ENCODE measurements around the gene ZEB2. TPM values are rescaled to one million over a fixed set of nuclear protein-coding genes. Genes with fewer than 3 reads are reported as not detected.
A peak's percentile ranks its signal among the peaks of the same experiment; 100 is the strongest.

The ZEB2 gene
- total and polyA plus RNA-seq, 2 donors, result 15.3 to 16.1 TPM

GRCh38 chr2:144516981-144517865, 2.7 kb downstream of the ZEB2 start:
- WGBS, result under 1% methylated on average over 83 of the region's 83 CpGs
- Histone ChIP-seq H3K27ac (ENCODE audit: low read depth in 1 of 2, low read length in 1 of 2) (peak overlapping the region; percentile 83 to 84), H3K4me3 (ENCODE audit: low read length in 2 of 2) (peak overlapping the region; percentile 60 to 61), H3K9me3 (ENCODE audit: control insufficient read depth in 2 of 2, insufficient read depth in 1 of 2, low read length in 1 of 2) (no peaks in the 10 kb centered on the region), H3K36me3 (ENCODE audit: control insufficient read depth in 2 of 2, insufficient read depth in 2 of 2, low read length in 1 of 2) (no peaks in the 10 kb centered on the region), H3K4me1 (ENCODE audit: control insufficient read depth in 2 of 2, insufficient read depth in 2 of 2, low read length in 2 of 2) (peaks cover 11 to 30% of the 10 kb centered on the region in 2 donors), H3K27me3 (ENCODE audit: control insufficient read depth in 2 of 2, insufficient read depth in 1 of 2, low read length in 1 of 2) (peaks cover 10 to 83% of the 10 kb centered on the region in 2 donors)
- DNase-seq (ENCODE audit: low read depth in 6 of 9, low spot score in 9 of 9), result peak in 1 of 9 donors; percentile 68

GRCh38 chr2:144516411-144516980, 3.4 kb downstream of the ZEB2 start:
- H3K4me3 ChIP-seq (ENCODE audit: low read length in 2 of 2), result peak overlapping the region; percentile 52 to 60
- WGBS, result under 1% methylated on average over 57 of the region's 57 CpGs
- no peaks in the 10 kb centered on the region for H3K9me3 ChIP-seq (ENCODE audit: control insufficient read depth in 2 of 2, insufficient read depth in 1 of 2, low read length in 1 of 2)
- no peaks in the 10 kb centered on the region for H3K36me3 ChIP-seq (ENCODE audit: control insufficient read depth in 2 of 2, insufficient read depth in 2 of 2, low read length in 1 of 2)
- H3K27me3 ChIP-seq (ENCODE audit: control insufficient read depth in 2 of 2, insufficient read depth in 1 of 2, low read length in 1 of 2), result peaks cover 7 to 77% of the 10 kb centered on the region in 2 donors
- DNase-seq (ENCODE audit: low read depth in 6 of 9, low spot score in 9 of 9), result peak in 1 of 9 donors; percentile 51
- H3K27ac ChIP-seq (ENCODE audit: low read depth in 1 of 2, low read length in 1 of 2), result peak overlapping the region; percentile 49 to 65
- H3K4me1 ChIP-seq (ENCODE audit: control insufficient read depth in 2 of 2, insufficient read depth in 2 of 2, low read length in 2 of 2), result peaks cover 11 to 30% of the 10 kb centered on the region in 2 donors

- peak overlapping the region; percentile 49 to 65 for H3K27ac ChIP-seq (ENCODE audit: low read depth in 1 of 2, low read length in 1 of 2)
- WGBS, result 2% methylated on average over 50 of the region's 50 CpGs
- H3K4me1 ChIP-seq (ENCODE audit: control insufficient read depth in 2 of 2, insufficient read depth in 2 of 2, low read length in 2 of 2), result peaks cover 11 to 31% of the 10 kb centered on the region in 2 donors
- peaks cover 7 to 70% of the 10 kb centered on the region in 2 donors for H3K27me3 ChIP-seq (ENCODE audit: control insufficient read depth in 2 of 2, insufficient read depth in 1 of 2, low read length in 1 of 2)
- DNase-seq (ENCODE audit: low read depth in 6 of 9, low spot score in 9 of 9), result peak in 3 of 9 donors; percentile 37 to 70 (median 56)
- H3K36me3 ChIP-seq (ENCODE audit: control insufficient read depth in 2 of 2, insufficient read depth in 2 of 2, low read length in 1 of 2), result no peaks in the 10 kb centered on the region
- peak overlapping the region; percentile 52 to 60 for H3K4me3 ChIP-seq (ENCODE audit: low read length in 2 of 2)
- H3K9me3 ChIP-seq (ENCODE audit: control insufficient read depth in 2 of 2, insufficient read depth in 1 of 2, low read length in 1 of 2), result no peaks in the 10 kb centered on the region
Measured at GRCh38 chr2:144515696-144516410, 4.1 kb downstream of the ZEB2 start.

- DNase-seq (ENCODE audit: low read depth in 6 of 9, low spot score in 9 of 9), result no peak
- Histone ChIP-seq H3K36me3 (ENCODE audit: control insufficient read depth in 2 of 2, insufficient read depth in 2 of 2, low read length in 1 of 2) (no peaks in the 10 kb centered on the region), H3K27me3 (ENCODE audit: control insufficient read depth in 2 of 2, insufficient read depth in 1 of 2, low read length in 1 of 2) (peaks cover 7 to 65% of the 10 kb centered on the region in 2 donors), H3K4me1 (ENCODE audit: control insufficient read depth in 2 of 2, insufficient read depth in 2 of 2, low read length in 2 of 2) (peaks cover 11 to 36% of the 10 kb centered on the region in 2 donors), H3K4me3 (ENCODE audit: low read length in 2 of 2) (peak overlapping the region; percentile 52 to 60), H3K9me3 (ENCODE audit: control insufficient read depth in 2 of 2, insufficient read depth in 1 of 2, low read length in 1 of 2) (no peaks in the 10 kb centered on the region), H3K27ac (ENCODE audit: low read depth in 1 of 2, low read length in 1 of 2) (peak overlapping the region; percentile 15 to 26)
- 20% methylated on average over 4 of the region's 4 CpGs for WGBS
Measured at GRCh38 chr2:144515099-144515695, 4.7 kb downstream of the ZEB2 start.

GRCh38 chr2:144514616-144515091, 5.3 kb downstream of the ZEB2 start:
- H3K27ac ChIP-seq (ENCODE audit: low read depth in 1 of 2, low read length in 1 of 2), result peak overlapping the region; percentile 15 to 26
- DNase-seq (ENCODE audit: low read depth in 6 of 9, low spot score in 9 of 9), result no peak
- no peaks in the 10 kb centered on the region for H3K9me3 ChIP-seq (ENCODE audit: control insufficient read depth in 2 of 2, insufficient read depth in 1 of 2, low read length in 1 of 2)
- H3K36me3 ChIP-seq (ENCODE audit: control insufficient read depth in 2 of 2, insufficient read depth in 2 of 2, low read length in 1 of 2), result no peaks in the 10 kb centered on the region
- peaks cover 11 to 31% of the 10 kb centered on the region in 2 donors for H3K4me1 ChIP-seq (ENCODE audit: control insufficient read depth in 2 of 2, insufficient read depth in 2 of 2, low read length in 2 of 2)
- no peak overlapping the region for H3K4me3 ChIP-seq (ENCODE audit: low read length in 2 of 2)
- 88% methylated on average over 6 of the region's 6 CpGs for WGBS
- H3K27me3 ChIP-seq (ENCODE audit: control insufficient read depth in 2 of 2, insufficient read depth in 1 of 2, low read length in 1 of 2), result peaks cover 7 to 59% of the 10 kb centered on the region in 2 donors

- Histone ChIP-seq H3K9me3 (ENCODE audit: control insufficient read depth in 2 of 2, insufficient read depth in 1 of 2, low read length in 1 of 2) (no peaks in the 10 kb centered on the region), H3K27me3 (ENCODE audit: control insufficient read depth in 2 of 2, insufficient read depth in 1 of 2, low read length in 1 of 2) (peaks cover 3 to 48% of the 10 kb centered on the region in 2 donors), H3K27ac (ENCODE audit: low read depth in 1 of 2, low read length in 1 of 2) (peak overlapping the region; percentile 3 to 27), H3K36me3 (ENCODE audit: control insufficient read depth in 2 of 2, insufficient read depth in 2 of 2, low read length in 1 of 2) (no peaks in the 10 kb centered on the region), H3K4me1 (ENCODE audit: control insufficient read depth in 2 of 2, insufficient read depth in 2 of 2, low read length in 2 of 2) (peaks cover 11 to 29% of the 10 kb centered on the region in 2 donors), H3K4me3 (ENCODE audit: low read length in 2 of 2) (no peak overlapping the region)
- 90% methylated on average over 18 of the region's 18 CpGs for WGBS
- no peak for DNase-seq (ENCODE audit: low read depth in 6 of 9, low spot score in 9 of 9)
Measured at GRCh38 chr2:144513388-144514101, 6.4 kb downstream of the ZEB2 start.

GRCh38 chr2:144512891-144513351, 7.0 kb downstream of the ZEB2 start:
- H3K4me1 ChIP-seq (ENCODE audit: control insufficient read depth in 2 of 2, insufficient read depth in 2 of 2, low read length in 2 of 2), result peaks cover 10 to 23% of the 10 kb centered on the region in 2 donors
- DNase-seq (ENCODE audit: low read depth in 6 of 9, low spot score in 9 of 9), result no peak
- 90% methylated on average over 5 of the region's 5 CpGs for WGBS

GRCh38 chr2:144512470-144512869, 7.4 kb downstream of the ZEB2 start:
- peaks cover 6 to 19% of the 10 kb centered on the region in 2 donors for H3K4me1 ChIP-seq (ENCODE audit: control insufficient read depth in 2 of 2, insufficient read depth in 2 of 2, low read length in 2 of 2)
- no peak for DNase-seq (ENCODE audit: low read depth in 6 of 9, low spot score in 9 of 9)
- H3K36me3 ChIP-seq (ENCODE audit: control insufficient read depth in 2 of 2, insufficient read depth in 2 of 2, low read length in 1 of 2), result no peaks in the 10 kb centered on the region
- 92% methylated on average over 3 of the region's 3 CpGs for WGBS
- H3K27ac ChIP-seq (ENCODE audit: low read depth in 1 of 2, low read length in 1 of 2), result peak overlapping the region in 1 of 2 donors; percentile 10
- H3K9me3 ChIP-seq (ENCODE audit: control insufficient read depth in 2 of 2, insufficient read depth in 1 of 2, low read length in 1 of 2), result no peaks in the 10 kb centered on the region
- H3K4me3 ChIP-seq (ENCODE audit: low read length in 2 of 2), result no peak overlapping the region
- H3K27me3 ChIP-seq (ENCODE audit: control insufficient read depth in 2 of 2, insufficient read depth in 1 of 2, low read length in 1 of 2), result peaks cover 0 to 37% of the 10 kb centered on the region in 2 donors

More at GRCh38 chr2:144512891-144513351, 7.0 kb downstream of the ZEB2 start:
- no peaks in the 10 kb centered on the region for H3K9me3 ChIP-seq (ENCODE audit: control insufficient read depth in 2 of 2, insufficient read depth in 1 of 2, low read length in 1 of 2)
- H3K27ac ChIP-seq (ENCODE audit: low read depth in 1 of 2, low read length in 1 of 2), result peak overlapping the region in 1 of 2 donors; percentile 3
- H3K27me3 ChIP-seq (ENCODE audit: control insufficient read depth in 2 of 2, insufficient read depth in 1 of 2, low read length in 1 of 2), result peaks cover 0 to 42% of the 10 kb centered on the region in 2 donors
- no peak overlapping the region for H3K4me3 ChIP-seq (ENCODE audit: low read length in 2 of 2)
- H3K36me3 ChIP-seq (ENCODE audit: control insufficient read depth in 2 of 2, insufficient read depth in 2 of 2, low read length in 1 of 2), result no peaks in the 10 kb centered on the region
